GM21390 (cell line): ENCODE results near the gene SNORC.
"Not testable (repeated sequence)": the region's sequence is repeated elsewhere in the genome, so short reads cannot be mapped to it uniquely, and the experiment has no call there.

ENCODE experiments used
- ATAC-seq: cut with Tn5 transposase; IDR thresholded peaks from one replicate; pipeline ENCODE4 v1.9.1; 2021; ENCODE audit not compliant: unreplicated experiment

SNORC gene

DNA sequence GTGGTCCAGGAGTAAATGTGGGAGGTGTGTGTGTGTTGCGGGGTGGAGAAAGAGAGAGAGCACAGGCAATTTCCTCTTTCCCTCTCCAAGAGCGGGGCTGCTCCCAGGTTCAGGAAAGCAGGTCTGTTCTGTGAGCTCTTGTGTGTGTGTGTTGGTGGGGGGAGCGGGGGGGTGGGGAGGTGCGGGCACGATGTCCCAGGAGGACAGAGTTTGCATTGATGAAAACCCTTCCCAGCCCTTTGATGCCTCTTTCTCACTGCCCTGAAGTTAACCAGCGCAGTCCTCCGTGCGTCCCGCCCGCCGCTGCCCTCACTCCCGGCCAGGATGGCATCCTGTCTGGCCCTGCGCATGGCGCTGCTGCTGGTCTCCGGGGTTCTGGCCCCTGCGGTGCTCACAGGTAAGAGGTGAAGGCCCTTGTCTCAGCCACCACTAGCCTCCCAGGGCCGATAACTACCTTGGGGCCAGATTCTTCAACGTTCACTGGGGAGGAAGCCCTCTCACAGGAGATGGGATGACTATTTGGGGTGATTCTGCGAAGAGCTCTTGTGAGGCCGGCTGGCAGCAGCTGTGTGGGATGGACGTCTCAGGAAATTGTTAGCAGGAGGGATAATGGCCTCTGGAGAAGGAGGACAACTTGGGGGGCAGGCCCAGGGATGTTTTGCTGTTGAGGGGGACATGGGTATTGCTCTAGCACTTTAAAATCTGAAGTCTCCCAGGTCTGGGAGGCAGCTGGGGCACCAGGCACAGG, at the start of gene SNORC:
SNORC (plus strand) TSS at position 247 of the 748 bp plus-strand sequence; CDS start at position 325, 78 bp downstream.
- no peak for ATAC-seq

DNA sequence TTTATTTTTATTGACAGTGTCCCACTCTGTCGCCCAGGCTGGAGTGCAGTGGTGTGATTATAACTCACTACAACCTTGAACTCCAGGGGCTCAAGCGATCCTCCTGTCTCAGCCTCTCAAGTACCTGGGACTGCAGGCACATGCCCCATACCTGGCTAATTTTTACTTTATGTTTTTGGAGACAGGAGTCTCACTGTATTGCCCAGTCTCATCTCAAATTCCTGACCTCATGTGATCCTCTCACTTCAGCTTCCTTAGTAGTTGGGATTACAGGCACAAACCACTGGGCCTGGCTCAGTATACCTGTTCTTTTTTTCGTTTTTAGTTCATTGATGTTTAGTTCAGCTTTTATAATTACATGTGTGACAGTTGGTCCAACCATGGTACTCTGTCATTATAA, 40.1 kb upstream of the SNORC start:
- ATAC-seq: no peak

DNA sequence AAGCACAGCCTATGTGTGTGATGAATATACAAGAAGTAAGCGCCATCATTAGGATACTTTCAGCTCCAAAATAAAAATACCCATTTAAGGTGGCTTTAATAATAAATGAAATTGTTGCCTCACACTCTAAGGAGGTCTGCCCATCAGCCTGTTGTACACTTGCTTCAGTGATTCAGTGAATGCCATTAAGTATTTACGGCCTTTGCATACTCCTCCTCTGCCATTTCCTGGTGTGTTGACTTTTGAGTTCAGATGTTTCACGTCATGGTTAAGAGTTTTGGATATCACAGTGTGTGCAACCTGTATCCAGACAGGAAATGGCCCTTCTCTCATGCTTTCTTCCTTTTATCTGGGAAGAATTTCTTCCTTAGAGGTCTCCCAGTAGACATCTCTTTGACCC, 38.6 kb upstream of the SNORC start:
- ATAC-seq: no peak

DNA sequence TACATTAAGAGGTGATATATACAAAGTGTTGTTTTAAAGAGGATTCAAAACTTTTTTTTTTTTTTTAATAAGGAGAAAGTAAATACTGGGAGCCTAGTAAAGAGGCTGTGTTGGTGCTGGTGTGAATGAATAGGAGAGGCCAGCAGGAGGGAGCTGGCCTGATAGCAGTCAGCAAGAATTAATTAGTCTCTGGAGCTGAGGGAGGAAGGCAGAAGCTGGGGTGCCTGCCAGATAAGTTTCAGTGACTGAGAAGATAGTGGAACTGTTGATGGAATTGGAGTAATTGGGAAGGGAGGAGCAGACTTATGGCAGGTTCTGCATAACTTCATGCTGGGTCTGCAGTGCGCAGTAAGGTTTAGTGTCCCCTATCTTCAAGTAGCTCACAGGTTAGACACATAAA, 36.2 kb upstream of the SNORC start:
- no peak for ATAC-seq

DNA sequence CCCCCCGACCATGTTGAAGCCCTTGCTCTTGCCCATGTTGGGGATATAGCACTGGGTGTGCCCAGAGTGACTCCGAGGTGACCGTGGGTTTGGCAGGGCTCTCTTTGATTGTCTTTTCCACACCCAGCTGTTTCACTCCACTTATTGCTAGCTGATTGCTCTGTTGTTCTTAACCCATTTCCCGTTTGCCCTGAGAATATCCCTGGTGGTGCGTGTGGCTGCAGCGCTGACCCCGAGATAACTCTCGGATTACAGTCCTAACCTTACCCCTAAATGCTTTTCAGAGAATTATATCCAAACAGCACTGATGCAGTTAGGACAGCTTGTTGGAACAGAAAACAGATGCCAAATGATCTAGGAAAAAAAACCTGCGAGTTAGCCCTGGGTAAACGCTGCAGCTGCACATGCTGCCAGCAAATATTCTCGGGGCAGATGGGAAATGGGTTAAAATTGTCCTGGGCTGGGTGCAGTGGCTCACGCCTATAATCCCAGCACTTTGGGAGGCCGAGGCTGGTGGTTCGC, 34.3 kb upstream of the SNORC start:
- no peak for ATAC-seq

DNA sequence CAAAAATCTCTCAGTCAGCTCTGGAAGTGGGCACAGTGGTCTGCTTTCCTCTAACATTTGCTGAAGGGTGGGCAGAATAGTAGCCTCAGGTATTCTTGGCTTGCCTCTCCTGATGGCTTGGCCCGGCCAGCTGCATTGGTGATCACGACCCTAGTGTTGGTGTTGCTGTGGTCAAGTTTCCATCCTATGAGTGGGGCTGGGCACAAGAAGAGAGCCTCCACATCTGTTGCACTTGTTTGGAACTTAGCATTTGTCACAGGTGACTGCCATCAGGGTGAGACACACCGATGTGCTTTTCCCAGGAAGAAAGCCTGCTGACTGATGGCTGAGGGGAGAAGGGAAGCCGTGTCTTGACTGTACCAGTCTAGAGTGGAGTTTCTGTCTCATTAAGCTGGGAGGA, 33.1 kb upstream of the SNORC start:
- no peak for ATAC-seq

DNA sequence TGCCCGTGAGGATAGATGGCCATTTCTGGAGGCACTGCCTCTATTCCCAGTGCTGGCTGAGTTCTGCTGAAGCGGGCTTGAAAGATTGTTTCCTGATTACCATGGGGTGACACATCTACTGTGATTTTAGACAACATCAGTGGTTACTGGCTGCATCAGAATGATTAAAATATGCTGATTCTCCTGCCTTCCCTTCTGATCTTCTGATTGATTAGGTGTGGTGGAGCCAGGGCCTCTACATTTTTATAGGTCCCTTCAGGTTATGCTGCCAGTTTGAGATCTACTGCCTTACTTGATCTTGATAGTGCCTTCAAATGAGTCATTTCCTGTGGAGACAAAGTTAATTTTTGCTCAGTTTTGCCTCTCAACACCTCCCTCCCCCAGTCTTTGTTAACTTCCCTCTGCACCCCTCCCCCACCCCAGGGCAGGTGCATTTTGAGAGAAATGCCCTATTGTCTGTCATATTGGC, 31.6 kb upstream of the SNORC start:
- ATAC-seq: peak; percentile 81

DNA sequence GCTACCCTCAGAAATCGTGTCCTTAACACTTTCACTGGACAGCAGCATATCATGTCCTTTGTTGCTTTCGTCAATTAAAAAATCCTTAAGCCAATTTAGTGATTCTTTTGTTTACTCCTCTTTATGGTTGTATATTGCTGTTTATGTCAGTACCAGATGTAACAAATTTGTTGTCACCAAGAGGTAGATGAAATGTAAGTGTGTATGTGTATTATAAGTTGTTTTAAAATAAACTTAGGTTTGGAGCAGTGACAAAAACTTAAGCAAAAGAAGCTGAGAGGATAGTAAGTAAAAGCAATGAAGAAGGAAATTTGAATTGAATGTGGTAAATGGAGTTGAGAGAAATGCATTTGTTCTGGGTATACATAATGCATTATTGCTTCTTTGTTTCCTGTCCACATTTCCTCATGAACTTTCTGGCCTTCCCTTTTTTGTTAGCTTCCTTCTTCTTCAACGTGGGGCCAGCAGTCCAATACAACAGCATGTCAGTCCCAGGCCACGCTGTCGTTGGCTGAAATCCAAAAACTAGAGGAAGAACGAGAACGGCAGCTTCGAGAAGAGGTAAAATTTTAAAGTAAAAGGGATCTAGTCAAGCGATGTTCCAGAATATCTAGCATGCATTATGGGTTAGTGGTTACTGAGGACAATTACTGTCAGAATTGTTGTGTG, 30.5 kb upstream of the SNORC start:
- no peak for ATAC-seq

DNA sequence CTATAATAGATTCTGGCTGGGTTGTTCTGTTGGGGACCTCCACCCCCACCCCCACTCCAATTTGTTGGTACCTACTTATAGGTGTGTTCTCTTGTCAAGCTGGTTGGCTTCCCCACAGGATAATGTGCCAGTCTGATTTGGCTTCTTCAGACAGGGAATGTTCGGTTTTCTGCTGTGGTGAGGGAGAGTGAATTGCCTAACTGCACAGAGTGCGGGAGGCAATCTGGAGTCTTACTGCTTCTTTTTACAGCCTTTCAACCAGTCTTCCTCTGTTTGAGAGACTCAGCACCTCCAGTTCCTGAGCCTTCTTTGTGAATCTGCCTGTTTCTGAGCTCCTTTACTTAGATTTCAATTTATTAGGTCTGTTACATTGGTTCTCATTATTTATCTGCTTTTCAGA, 27.4 kb upstream of the SNORC start:
- ATAC-seq: no peak

DNA sequence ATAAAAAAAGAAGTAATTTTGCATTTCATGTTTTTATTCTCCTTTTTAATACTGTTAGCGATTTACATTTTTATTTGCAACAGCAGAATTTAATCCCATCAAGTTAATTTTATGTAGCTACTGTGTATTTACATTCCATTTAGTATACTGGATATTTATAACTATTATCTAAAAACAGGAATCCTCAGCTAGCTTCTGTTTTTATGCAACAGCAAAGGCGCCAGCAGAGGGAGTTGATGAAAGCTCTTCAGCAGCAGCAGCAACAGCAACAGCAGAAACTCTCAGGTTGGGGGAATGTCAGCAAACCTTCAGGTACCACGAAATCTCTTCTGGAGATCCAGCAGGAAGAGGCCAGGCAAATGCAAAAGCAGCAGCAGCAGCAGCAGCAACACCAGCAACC, 26.2 kb upstream of the SNORC start:
- ATAC-seq: no peak

DNA sequence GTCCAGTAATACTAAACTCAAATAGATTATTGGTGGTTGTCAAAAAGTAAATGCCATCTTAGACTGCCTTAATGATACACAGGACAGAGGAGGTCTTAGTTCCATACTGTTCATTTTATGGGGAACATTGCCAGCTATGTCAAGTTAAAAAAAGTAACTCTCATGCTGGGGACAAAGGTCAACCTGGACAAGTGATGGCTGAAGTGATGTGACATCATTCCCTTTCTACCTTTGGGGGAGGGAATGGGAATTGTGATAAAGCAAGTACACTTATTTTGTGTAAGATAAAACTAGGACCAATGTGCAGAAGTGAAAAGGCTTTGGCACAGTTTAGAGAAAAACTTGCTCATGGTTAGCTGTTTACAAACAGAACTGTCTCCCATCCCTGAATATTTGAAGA, 24.0 kb upstream of the SNORC start:
- no peak for ATAC-seq

DNA sequence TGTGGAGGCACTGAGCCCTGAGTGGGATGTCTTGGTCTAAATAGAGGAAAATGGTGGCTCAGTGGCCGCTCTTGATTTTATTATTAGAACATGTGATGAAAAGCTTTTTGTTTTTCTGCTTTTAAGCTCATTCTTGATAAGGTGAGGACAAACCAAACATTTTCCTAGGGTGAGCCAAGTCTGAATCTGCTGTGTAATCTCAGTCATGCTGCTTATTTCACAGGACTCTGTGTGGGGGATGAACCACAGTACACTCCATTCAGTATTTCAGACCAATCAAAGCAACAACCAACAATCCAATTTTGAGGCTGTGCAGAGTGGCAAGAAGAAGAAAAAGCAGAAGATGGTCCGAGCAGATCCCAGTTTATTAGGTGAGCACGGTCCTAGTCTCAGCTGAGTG, 20.0 kb upstream of the SNORC start:
- no peak for ATAC-seq

DNA sequence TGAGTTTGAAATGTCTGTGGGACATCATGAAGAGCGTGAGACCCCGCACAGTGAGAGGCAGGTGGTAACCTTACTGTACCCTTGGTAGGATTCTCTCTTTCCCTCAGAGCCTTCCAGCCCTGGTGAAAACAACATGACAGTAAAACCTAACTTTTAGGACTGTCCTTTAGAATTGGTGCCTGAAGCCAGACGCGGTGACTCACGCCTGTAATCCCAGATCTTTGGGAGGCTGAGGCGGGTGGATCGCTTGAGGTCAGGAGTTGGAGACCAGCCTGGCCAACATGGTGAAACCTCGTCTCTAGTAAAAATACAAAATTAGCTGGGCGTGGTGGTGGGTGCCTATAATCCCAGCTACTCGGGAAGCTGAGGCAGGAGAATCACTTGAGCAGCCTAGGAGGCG, 18.0 kb upstream of the SNORC start:
- ATAC-seq: not testable (repeated sequence)

DNA sequence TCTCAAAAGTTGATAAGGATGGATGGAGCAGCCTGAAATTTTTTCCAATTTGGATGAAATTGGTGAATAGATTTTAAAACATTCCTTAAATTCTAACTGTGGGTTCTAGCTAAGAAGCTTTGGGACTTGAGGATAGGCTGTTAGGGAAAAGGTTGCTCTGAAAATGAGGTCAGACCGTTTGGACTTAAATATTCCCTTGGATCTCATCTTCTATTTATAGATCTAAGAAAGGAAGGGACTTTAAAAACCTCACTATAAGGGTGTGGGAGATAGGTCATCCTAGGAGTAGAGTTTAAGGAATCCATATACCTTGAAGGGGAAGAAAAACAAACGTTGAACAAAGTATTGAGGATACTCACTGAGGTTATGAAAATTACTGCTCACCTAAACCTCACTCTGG, 17.4 kb upstream of the SNORC start:
- no peak for ATAC-seq

DNA sequence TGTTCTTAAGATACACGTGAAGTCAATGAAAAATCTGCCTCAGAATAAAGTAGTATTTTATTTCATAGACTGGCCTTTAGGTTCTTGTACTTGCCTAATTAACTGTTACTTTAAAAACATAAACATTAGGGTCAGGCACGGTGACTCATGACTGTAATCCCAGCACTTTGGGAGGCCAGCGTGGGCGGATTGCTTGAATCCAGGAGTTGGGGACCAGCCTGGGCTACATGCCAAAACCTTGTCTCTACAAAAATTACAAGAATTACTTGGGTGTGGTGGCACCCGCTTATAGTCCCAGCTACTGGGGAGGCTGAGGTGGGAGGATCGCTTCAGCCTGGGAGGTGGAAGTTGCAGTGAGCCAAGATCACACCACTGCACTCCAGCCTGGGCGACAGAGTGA, 16.0 kb upstream of the SNORC start:
- ATAC-seq: no peak

DNA sequence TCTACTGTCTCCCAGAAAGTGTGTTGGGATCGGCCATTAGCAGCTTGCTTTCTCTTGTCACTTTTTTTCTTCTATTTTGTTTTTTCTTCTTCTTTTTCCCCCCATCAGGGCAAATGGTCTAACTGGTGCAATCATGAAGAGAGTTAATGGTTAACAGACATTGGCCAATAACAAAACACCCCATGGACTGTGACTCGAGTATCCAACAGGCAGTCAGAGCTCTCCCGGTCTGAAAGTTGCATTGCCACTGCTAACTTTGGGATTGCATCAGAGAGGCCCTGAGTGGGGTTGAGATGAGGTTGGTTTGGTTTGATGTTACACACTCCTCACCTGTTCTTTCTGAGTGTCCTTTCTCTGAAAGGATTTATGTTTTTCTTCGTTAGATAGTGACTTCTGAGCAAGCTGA, 12.9 kb upstream of the SNORC start:
- ATAC-seq: no peak

DNA sequence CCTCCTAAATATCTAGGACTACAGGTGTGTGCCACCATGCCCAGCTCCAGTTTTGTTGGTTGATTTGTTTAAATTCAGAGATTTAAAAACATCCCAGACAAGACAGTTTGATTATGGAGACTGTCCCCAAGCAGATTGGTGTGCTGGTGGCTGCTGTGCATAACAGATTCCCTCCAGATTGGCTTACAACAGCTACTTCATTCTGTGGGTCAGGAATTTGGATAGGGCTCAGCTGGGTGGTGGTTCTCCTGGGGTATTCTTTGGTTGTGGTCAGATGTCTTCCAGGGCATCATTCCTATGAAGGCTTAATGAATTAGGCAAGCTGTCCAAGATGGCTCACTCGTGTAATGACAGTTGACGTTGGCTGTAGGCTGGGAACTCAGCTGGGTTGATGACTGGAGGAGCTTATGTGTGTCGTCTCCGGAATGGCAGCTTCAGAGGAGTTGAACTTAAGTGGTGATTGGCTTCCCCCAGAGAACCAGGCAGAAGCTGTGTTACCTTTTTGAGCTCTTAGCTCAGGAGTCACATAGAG, 10.6 kb upstream of the SNORC start:
- ATAC-seq: no peak

DNA sequence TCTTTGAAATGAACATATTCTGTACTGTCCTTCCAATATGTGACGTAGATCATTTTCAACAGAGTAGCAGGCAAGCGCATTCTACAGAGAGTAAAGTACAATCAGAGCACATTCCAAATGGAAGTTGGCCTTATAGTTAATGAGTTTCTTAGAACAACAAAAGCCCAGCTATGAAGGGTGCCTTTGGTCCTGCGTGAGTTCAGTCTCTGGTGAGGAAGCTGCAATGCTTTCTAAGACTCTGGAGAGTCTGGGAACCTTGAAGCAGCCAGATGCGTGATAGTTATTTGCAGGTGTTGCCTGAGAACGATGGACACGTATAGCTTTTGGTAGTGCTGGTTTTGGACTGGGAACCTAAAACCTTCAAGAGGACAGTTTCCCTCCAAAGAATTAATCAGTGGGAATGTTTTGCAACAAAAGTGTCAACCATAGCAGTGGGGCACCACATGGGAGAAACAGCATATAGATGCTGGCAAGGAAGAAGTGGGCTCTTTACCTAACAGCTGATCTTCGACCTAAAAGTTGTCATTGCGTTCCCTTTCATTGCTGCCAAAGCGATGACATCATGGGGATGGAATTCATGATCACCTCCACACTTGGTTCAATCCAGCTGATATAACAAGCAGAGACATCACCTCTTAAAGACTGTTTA, 9.3 kb upstream of the SNORC start:
- ATAC-seq: no peak

DNA sequence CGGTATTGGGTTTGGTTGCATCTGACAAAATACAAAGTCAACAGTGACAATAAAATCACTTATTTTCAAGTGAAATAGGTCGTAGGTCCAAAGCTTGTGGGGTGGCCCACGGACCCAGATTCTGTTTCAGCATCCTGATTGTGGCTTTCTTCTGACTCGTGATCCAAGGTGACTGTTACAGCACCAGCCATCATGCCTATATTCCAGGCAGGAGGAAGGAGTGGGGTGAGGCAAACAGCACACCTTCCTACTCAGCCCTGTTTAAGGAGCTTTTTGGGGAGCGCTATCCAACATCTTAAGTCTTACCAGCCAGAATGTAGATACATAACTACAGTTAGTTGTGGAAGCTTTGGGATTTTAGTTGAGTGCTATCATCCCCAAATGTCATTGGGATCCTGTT, 8.7 kb upstream of the SNORC start:
- no peak for ATAC-seq

DNA sequence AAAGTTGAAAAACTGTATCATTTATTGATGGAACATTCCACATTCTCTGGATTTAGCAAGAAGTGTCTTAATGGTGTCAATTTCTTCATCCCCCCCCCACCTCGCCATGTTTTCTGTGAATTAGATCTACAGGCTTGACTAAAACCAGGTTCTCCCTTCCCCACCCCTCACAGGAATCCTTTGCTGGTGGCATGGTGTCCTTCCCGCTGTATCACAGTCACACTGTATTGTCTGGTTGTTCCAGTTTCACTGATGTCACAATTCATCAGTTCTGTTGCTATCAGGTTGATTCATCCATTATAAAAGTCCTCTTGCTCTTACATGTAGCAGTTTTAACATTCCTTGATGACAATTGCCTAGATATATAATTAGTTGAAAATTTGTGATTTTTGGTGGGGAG, 6.1 kb upstream of the SNORC start:
- ATAC-seq: no peak

DNA sequence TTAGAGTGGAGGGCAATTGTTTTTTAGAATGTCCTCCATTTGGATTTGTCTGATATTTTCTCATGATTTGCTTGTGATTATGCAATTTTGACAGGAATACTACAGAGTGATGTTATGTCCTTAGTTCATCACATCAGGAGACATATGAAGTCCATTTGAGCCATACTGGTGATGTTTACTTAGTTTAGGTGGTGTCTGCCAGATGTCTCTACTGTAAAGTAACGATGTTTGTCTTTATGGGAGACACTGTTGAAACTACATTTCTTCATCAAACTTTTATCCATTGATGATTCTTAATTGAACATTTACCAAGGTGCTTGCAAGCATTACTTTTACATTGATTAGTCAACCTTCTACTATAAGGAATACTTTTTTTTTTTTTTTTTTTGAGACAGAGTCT, 4.9 kb upstream of the SNORC start:
- ATAC-seq: no peak

DNA sequence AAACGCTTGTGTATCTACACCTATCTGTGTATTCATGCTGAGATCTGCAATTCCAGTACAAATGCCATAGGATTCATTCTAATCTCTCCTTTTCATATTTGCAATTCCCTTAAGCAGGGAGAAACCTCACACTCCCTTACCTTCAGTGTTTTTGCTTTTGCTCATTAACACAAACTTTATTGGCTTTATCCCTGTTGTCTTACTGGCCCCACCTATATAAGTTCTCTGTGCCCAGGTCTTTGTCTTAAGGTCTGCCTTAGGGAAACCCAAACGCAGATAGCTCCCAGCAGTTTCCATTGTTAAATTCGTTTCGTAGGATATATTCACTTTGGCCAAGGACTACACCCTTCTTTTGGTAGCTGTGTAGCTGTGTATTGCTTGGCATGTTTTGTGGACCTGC, 4.0 kb upstream of the SNORC start:
- no peak for ATAC-seq
